ENCODE data around the gene MAD1L1. TPM values are rescaled to one million over a fixed set of nuclear protein-coding genes. Genes with fewer than 3 reads are reported as not detected.

The MAD1L1 gene
- total RNA-seq, 1 donor from 2014 or later: 48.4 TPM

DNA sequence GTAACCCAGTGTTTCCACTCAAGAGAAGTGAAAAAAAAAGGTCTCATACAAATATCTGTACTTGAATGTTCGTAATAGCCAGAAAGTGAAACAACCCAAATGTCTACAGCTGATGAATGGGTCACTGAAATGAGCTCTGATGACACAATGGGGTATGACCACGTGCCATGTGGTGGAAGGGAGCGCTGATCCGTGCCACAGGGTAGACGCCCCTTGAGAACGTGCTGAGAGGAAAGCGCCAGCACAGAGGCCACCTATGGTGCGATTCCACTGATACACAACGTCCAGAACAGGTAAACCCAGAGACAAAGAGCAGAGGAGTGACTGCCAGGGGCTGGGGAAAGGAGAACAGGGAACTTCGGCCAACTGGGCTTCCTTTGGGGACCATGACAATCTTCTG lies 50.3 kb downstream of the MAD1L1 start:
- intact Hi-C loops (cut with DNase I): no loop called here
- H3K9me3 ChIP-seq: no peaks in the 10 kb centered on the region
- peaks cover 6% of the 10 kb centered on the region for H3K36me3 ChIP-seq
- no peak for TF ChIP-seq CTCF (IDR thresholded peaks at IDR 0.05)
- no peak overlapping the region for H3K4me3 ChIP-seq
- DNase-seq (no peak), ATAC-seq (no peak)
- no peaks in the 10 kb centered on the region for H3K27me3 ChIP-seq
- H3K4me1 ChIP-seq: no peaks in the 10 kb centered on the region
- no peak overlapping the region for H3K27ac ChIP-seq

DNA sequence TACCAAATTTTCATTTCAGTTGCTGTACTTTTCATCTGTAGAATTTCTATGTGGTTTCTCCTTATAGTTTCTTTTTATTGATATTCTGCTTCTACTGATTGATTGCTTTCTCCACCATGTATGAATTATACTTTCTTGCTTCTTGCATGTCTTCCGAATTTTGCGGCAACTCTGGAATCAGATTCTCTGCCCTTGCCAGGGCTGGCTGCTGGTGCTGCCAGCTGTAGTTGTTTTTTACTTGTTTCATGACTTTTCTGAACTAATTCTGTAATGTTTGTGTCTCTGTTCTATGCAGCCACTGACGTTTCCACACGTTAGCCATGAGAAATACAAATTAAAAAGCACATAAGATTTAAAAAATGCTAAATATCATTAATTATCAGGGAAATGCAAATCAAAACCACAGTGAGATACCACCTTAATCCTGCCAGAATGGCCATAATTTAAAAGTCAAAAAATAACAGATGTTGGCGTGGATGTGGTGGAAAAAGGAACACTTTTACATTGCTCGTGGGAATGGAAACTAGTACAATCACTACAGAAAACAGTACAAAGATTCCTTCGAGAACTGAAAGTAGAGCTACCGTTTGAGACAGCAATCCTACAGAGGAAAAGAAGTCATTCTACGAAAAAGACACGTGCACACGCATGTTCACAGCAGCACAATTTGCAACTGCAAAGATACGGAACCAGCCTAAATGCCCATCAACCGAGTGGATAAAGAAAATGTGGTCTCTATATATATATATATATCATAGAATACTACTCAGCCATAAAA lies 51.5 kb downstream of the MAD1L1 start:
- Histone ChIP-seq H3K27ac (no peak overlapping the region), H3K4me3 (no peak overlapping the region), H3K9me3 (no peaks in the 10 kb centered on the region), H3K4me1 (no peaks in the 10 kb centered on the region), H3K36me3 (peaks cover 10% of the 10 kb centered on the region), H3K27me3 (no peaks in the 10 kb centered on the region)
- TF ChIP-seq CTCF (IDR thresholded peaks at IDR 0.05): no peak
- intact Hi-C loops (cut with DNase I): no loop called here
- DNase-seq (no peak), ATAC-seq (no peak)

GRCh38 chr7:2180081-2180480 lies 52.7 kb downstream of the MAD1L1 start:
- H3K4me3 ChIP-seq: no peak overlapping the region
- H3K27me3 ChIP-seq: no peaks in the 10 kb centered on the region
- intact Hi-C loops (cut with DNase I): no loop called here
- peaks cover 12% of the 10 kb centered on the region for H3K4me1 ChIP-seq
- TF ChIP-seq CTCF (IDR thresholded peaks at IDR 0.05): no peak
- no peak overlapping the region for H3K27ac ChIP-seq
- peaks cover 10% of the 10 kb centered on the region for H3K36me3 ChIP-seq
- DNase-seq (no peak), ATAC-seq (no peak)
- H3K9me3 ChIP-seq: no peaks in the 10 kb centered on the region

- Histone ChIP-seq H3K4me3 (no peak overlapping the region), H3K4me1 (peaks cover 28% of the 10 kb centered on the region), H3K36me3 (peaks cover 7% of the 10 kb centered on the region), H3K27me3 (no peaks in the 10 kb centered on the region), H3K27ac (no peak overlapping the region), H3K9me3 (no peaks in the 10 kb centered on the region)
- intact Hi-C loops (cut with DNase I): no loop called here
- ATAC-seq (peak; percentile 63), DNase-seq (no peak)
- no peak for TF ChIP-seq CTCF (IDR thresholded peaks at IDR 0.05)
These were observed 57.2 kb downstream of the MAD1L1 start for GRCh38 chr7:2175514-2175913.

DNA sequence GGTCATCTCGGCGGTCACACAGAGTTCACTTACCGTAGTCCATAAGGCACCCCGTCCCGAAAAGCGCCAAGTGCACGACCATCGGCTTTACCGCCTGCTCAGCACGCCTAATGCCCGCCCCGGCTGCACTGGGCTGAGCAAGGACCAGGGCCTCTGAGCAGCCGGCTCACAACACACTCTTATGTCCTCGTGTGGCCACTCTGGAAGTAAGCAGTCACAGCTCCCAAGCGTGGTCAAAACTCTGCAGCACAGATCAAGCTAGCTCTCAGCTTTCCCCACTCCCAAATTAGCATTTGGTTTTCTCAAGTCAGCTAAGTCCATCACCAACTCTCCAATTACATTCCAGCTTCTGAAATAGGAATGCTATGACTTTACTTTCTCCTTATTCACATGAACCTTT lies 57.7 kb downstream of the MAD1L1 start:
- DNase-seq (no peak), ATAC-seq (no peak)
- Histone ChIP-seq H3K27ac (no peak overlapping the region), H3K4me3 (no peak overlapping the region), H3K27me3 (no peaks in the 10 kb centered on the region), H3K9me3 (no peaks in the 10 kb centered on the region), H3K4me1 (peaks cover 28% of the 10 kb centered on the region), H3K36me3 (peaks cover 7% of the 10 kb centered on the region)
- no peak for TF ChIP-seq CTCF (IDR thresholded peaks at IDR 0.05)
- intact Hi-C loops (cut with DNase I): no loop called here

All from upper lobe of right lung (tissue), 1 donor.